ENCODE data around the gene CHN1.

The CHN1 gene, protein sequence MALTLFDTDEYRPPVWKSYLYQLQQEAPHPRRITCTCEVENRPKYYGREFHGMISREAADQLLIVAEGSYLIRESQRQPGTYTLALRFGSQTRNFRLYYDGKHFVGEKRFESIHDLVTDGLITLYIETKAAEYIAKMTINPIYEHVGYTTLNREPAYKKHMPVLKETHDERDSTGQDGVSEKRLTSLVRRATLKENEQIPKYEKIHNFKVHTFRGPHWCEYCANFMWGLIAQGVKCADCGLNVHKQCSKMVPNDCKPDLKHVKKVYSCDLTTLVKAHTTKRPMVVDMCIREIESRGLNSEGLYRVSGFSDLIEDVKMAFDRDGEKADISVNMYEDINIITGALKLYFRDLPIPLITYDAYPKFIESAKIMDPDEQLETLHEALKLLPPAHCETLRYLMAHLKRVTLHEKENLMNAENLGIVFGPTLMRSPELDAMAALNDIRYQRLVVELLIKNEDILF

DNA sequence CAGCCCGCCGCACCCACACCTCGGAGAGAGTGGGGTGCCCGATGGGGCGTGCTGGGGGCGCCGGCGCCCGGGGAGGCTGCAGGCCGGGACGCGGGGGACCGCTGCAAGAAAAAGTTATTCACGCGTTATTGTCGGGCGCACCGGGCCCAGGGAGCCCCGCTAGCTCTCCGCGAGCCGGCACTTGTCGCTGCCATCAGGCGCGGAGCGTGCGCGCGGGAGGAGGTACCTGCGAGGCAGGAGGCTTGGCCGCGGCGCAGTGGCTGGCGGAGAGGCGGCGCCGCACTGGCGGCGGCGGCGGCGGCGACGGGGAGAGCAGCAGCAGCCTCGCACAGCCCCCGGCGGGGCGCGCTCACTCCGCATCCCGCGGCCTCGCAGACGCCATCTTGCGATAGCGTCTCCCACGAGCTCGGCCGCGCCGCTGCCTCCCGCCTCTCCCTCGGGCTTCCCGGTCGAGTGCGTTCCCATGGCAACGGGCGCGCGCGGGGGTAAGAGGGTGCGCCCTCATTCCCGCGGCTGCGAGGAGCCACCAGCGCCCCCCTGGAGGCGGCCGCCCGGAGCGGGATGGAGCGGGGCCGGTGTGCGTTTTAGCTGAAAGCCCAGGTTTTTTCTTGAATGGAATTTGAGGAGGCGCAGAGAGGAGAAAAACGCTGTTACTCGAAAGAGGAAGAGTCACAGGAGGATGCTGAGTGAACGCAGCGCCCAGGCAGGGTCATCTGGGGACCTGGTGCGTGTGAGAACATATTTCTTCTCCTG, at the start of gene CHN1:
Gene CHN1 (minus strand): TSS at position 402 of the 753 bp plus-strand sequence. CDS start 469 bp downstream, outside the sequence.
- TF ChIP-seq, protein P1, sequence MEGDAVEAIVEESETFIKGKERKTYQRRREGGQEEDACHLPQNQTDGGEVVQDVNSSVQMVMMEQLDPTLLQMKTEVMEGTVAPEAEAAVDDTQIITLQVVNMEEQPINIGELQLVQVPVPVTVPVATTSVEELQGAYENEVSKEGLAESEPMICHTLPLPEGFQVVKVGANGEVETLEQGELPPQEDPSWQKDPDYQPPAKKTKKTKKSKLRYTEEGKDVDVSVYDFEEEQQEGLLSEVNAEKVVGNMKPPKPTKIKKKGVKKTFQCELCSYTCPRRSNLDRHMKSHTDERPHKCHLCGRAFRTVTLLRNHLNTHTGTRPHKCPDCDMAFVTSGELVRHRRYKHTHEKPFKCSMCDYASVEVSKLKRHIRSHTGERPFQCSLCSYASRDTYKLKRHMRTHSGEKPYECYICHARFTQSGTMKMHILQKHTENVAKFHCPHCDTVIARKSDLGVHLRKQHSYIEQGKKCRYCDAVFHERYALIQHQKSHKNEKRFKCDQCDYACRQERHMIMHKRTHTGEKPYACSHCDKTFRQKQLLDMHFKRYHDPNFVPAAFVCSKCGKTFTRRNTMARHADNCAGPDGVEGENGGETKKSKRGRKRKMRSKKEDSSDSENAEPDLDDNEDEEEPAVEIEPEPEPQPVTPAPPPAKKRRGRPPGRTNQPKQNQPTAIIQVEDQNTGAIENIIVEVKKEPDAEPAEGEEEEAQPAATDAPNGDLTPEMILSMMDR (IDR thresholded peaks at IDR 0.05) = 0 out of 2 replicates have a peak, but pooled peaks have one; percentile 3
- TF ChIP-seq ZFX (IDR thresholded peaks at IDR 0.05; ENCODE audit: borderline replicate concordance) = no peak
- H3K27ac ChIP-seq = no peak within 1 kb of the TSS

DNA sequence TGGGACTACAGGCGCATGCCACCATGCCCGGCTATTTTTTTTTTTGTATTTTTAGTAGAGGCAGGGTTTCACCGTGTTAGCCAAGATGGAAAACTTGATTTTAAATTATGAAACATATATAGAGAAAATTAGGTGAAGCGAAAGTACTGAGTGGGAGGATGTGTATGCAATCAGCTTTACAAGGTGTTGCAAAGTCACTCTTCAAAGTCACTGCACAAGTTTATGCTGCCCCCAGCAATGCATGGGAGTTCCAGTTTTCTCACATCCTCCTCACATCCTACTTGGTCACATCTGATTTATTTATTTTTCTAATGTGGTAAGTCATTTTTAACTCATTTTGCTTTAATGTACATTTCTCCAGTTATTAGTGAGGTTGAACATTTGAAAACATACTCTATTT, 49.2 kb upstream of the CHN1 start:
- H3K27ac ChIP-seq = no peak overlapping the region
- TF ChIP-seq, protein P1 (IDR thresholded peaks at IDR 0.05) = no peak
- TF ChIP-seq ZFX (IDR thresholded peaks at IDR 0.05; ENCODE audit: borderline replicate concordance) = no peak

DNA sequence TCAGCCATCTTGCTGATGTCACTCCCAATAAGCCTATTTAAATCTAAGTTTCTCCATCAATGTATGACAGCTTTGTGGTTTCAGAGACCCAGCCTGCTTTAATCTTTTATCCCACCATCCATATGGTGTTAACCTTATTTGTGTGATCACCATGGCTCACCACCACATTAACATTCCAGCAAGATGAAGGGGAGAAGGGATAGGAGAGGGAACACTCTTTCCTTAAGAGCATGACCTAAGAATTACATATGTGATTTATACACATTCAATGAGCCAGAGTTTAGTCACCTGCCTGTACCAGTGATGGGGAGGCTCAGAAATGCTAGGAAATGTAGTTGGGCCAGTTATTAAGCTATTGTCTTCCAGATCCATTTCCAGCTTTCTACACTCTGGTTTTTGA, 44.5 kb upstream of the CHN1 start:
- no peak overlapping the region for H3K27ac ChIP-seq
- TF ChIP-seq, protein P1 (IDR thresholded peaks at IDR 0.05) = no peak
- no peak for TF ChIP-seq ZFX (IDR thresholded peaks at IDR 0.05; ENCODE audit: borderline replicate concordance)

DNA sequence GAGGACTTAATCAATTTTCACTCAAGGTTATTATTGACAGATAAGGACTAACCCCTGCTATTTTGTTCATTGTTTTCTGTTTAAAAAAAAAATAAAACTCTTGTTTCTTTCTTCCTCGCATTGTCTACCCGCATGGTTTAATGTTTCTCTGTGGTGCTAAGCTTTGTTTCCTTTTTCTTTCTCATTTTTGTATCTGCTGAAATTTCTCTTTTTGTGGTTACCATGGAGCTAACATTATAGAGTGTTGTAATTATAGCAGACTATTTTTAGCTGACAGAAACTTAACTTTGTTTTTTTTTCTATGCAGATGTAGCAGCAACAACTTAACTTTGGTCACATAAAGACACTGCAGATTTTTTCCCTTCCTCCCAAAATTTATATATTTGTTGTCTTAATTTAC, 43.1 kb upstream of the CHN1 start:
- no peak for TF ChIP-seq ZFX (IDR thresholded peaks at IDR 0.05; ENCODE audit: borderline replicate concordance)
- TF ChIP-seq, protein P1 (IDR thresholded peaks at IDR 0.05) = no peak
- H3K27ac ChIP-seq = no peak overlapping the region

DNA sequence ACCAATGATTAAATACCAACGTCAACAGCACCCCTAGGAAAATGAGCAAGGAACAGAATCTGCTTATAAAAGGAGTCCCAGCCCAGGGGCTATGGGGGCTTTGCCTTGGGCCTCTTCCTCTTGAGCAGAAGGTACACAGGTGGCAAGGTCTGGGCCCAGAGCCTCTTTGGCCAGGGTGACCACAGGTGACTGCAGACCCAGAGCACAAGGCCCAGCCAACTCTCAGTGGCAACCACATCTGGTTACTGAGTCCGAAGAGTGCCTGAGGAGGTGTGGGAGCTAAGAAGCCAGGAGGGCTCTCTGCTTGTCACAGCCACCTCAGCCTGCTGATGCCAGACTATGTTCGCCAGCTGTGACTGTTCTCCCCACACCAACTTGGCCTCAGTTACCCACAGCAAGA, 34.3 kb upstream of the CHN1 start:
- TF ChIP-seq, protein P1 (IDR thresholded peaks at IDR 0.05) = no peak
- no peak for TF ChIP-seq ZFX (IDR thresholded peaks at IDR 0.05; ENCODE audit: borderline replicate concordance)
- no peak overlapping the region for H3K27ac ChIP-seq

DNA sequence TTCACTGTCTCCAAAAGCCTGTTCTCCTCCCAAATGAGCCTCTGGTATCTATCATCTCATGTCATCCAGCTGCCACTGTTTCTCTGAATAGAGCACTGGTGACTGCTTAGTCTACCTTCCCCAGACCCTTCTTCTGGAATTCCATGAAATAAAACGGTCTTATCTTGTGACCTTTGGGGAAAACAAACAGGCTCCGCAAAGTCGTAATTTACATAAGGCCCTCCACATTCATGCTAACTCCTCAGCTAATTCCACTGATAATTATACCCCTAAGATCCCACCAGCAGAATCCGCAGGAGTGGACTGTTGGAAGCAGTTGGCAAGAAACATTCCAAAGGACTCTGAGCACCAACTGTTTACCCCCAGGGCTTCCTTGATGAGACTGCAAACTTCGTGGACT, 33.9 kb upstream of the CHN1 start:
- no peak overlapping the region for H3K27ac ChIP-seq
- TF ChIP-seq, protein P1 (IDR thresholded peaks at IDR 0.05) = no peak
- TF ChIP-seq ZFX (IDR thresholded peaks at IDR 0.05; ENCODE audit: borderline replicate concordance) = no peak

DNA sequence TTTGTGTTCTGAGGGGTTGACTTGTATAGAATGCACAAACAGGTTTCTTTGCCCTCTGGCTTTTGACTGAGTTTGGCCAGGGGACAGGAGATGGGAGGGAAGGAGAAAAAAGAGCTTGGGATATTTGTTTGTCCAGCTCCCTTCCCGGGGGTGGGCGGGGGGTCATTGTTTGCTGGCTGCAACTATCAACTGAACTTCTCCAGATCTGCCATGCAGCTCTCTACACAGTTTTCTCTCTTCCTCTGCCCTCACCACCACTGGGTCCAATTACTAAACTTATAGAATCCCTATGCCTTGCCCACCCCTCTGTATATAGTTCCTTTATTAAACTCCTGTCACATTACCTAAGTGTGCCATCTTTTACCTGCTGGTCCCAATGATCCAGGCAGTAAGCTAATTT, 32.8 kb upstream of the CHN1 start:
- TF ChIP-seq, protein P1 (IDR thresholded peaks at IDR 0.05) = no peak
- TF ChIP-seq ZFX (IDR thresholded peaks at IDR 0.05; ENCODE audit: borderline replicate concordance) = no peak
- no peak overlapping the region for H3K27ac ChIP-seq

Data from 22Rv1 (cell line).